ENCODE data around the gene PCDHA12.
"Not testable (repeated sequence)": the region's sequence is repeated elsewhere in the genome, so short reads cannot be mapped to it uniquely, and the experiment has no call there.

Gene PCDHA12

GRCh38 chr5:140862441-140863295 lies 12.4 kb upstream of the PCDHA12 start:
- Histone ChIP-seq H3K27me3 (ENCODE audit: control insufficient read depth, insufficient read depth, low read length, poor library complexity, severe bottlenecking) (no peaks in the 10 kb centered on the region), H3K4me3 (ENCODE audit: insufficient read depth, low read depth, low read length) (no peak overlapping the region), H3K27ac (ENCODE audit: insufficient read depth, low read depth, low read length, poor library complexity, severe bottlenecking) (no peak overlapping the region), H3K36me3 (ENCODE audit: control insufficient read depth, insufficient read depth, low read length) (peaks cover 3% of the 10 kb centered on the region), H3K9me3 (ENCODE audit: control insufficient read depth, low read length) (no peaks in the 10 kb centered on the region), H3K4me1 (ENCODE audit: control insufficient read depth, insufficient read depth, low read length) (no peaks in the 10 kb centered on the region)
- 96 to 97% methylated on average over 76 of the region's 76 CpGs for WGBS, 2 experiments

GRCh38 chr5:140868721-140869554 lies 6.2 kb upstream of the PCDHA12 start, which contains the start of gene PCDHA11:
PCDHA11 (plus strand) TSS chr5:140868957; CDS start chr5:140869104, 147 bp downstream.
- WGBS, 2 experiments = 40 to 42% methylated on average over 40 of the region's 41 CpGs
- Histone ChIP-seq H3K27ac (ENCODE audit: insufficient read depth, low read depth, low read length, poor library complexity, severe bottlenecking) (no peak within 1 kb of the TSS), H3K4me1 (ENCODE audit: control insufficient read depth, insufficient read depth, low read length) (no peaks in the 10 kb centered on the region), H3K4me3 (ENCODE audit: insufficient read depth, low read depth, low read length) (peak within 1 kb of the TSS; percentile 66), H3K9me3 (ENCODE audit: control insufficient read depth, low read length) (no peaks in the 10 kb centered on the region), H3K36me3 (ENCODE audit: control insufficient read depth, insufficient read depth, low read length) (peaks cover 10% of the 10 kb centered on the region), H3K27me3 (ENCODE audit: control insufficient read depth, insufficient read depth, low read length, poor library complexity, severe bottlenecking) (no peaks in the 10 kb centered on the region)

- WGBS, 2 experiments = 89 to 92% methylated on average over 5 of the region's 5 CpGs
- H3K27me3 ChIP-seq (ENCODE audit: control insufficient read depth, insufficient read depth, low read length, poor library complexity, severe bottlenecking) = no peaks in the 10 kb centered on the region
- no peaks in the 10 kb centered on the region for H3K4me1 ChIP-seq (ENCODE audit: control insufficient read depth, insufficient read depth, low read length)
- peak overlapping the region; percentile 66 for H3K4me3 ChIP-seq (ENCODE audit: insufficient read depth, low read depth, low read length)
- no peak overlapping the region for H3K27ac ChIP-seq (ENCODE audit: insufficient read depth, low read depth, low read length, poor library complexity, severe bottlenecking)
- peaks cover 10% of the 10 kb centered on the region for H3K36me3 ChIP-seq (ENCODE audit: control insufficient read depth, insufficient read depth, low read length)
- no peaks in the 10 kb centered on the region for H3K9me3 ChIP-seq (ENCODE audit: control insufficient read depth, low read length)
These were observed 5.6 kb upstream of the PCDHA12 start for GRCh38 chr5:140869555-140869886.

GRCh38 chr5:140870221-140871201 lies 4.6 kb upstream of the PCDHA12 start:
- no peak overlapping the region for H3K4me3 ChIP-seq (ENCODE audit: insufficient read depth, low read depth, low read length)
- no peaks in the 10 kb centered on the region for H3K9me3 ChIP-seq (ENCODE audit: control insufficient read depth, low read length)
- 97% methylated on average over 114 of the region's 114 CpGs for WGBS, 2 experiments
- no peaks in the 10 kb centered on the region for H3K4me1 ChIP-seq (ENCODE audit: control insufficient read depth, insufficient read depth, low read length)
- no peak overlapping the region for H3K27ac ChIP-seq (ENCODE audit: insufficient read depth, low read depth, low read length, poor library complexity, severe bottlenecking)
- peaks cover 10% of the 10 kb centered on the region for H3K36me3 ChIP-seq (ENCODE audit: control insufficient read depth, insufficient read depth, low read length)
- H3K27me3 ChIP-seq (ENCODE audit: control insufficient read depth, insufficient read depth, low read length, poor library complexity, severe bottlenecking) = no peaks in the 10 kb centered on the region

- not testable (repeated sequence) for H3K4me1 ChIP-seq (ENCODE audit: control insufficient read depth, insufficient read depth, low read length); H3K9me3 ChIP-seq (ENCODE audit: control insufficient read depth, low read length); H3K27me3 ChIP-seq (ENCODE audit: control insufficient read depth, insufficient read depth, low read length, poor library complexity, severe bottlenecking); H3K27ac ChIP-seq (ENCODE audit: insufficient read depth, low read depth, low read length, poor library complexity, severe bottlenecking); H3K4me3 ChIP-seq (ENCODE audit: insufficient read depth, low read depth, low read length)
- 96 to 97% methylated on average over 80 of the region's 80 CpGs for WGBS, 2 experiments
- peaks cover 11% of the 10 kb centered on the region for H3K36me3 ChIP-seq (ENCODE audit: control insufficient read depth, insufficient read depth, low read length)
These were observed 1.6 kb downstream of the PCDHA12 start for GRCh38 chr5:140876541-140877261.

- Histone ChIP-seq H3K27ac (ENCODE audit: insufficient read depth, low read depth, low read length, poor library complexity, severe bottlenecking) (no peak overlapping the region), H3K36me3 (ENCODE audit: control insufficient read depth, insufficient read depth, low read length) (peaks cover 11% of the 10 kb centered on the region), H3K4me3 (ENCODE audit: insufficient read depth, low read depth, low read length) (no peak overlapping the region), H3K27me3 (ENCODE audit: control insufficient read depth, insufficient read depth, low read length, poor library complexity, severe bottlenecking) (no peaks in the 10 kb centered on the region), H3K9me3 (ENCODE audit: control insufficient read depth, low read length) (no peaks in the 10 kb centered on the region), H3K4me1 (ENCODE audit: control insufficient read depth, insufficient read depth, low read length) (no peaks in the 10 kb centered on the region)
- WGBS, 2 experiments = 97% methylated on average over 37 of the region's 37 CpGs
These were observed 2.1 kb downstream of the PCDHA12 start for GRCh38 chr5:140877262-140877581.

- Histone ChIP-seq H3K36me3 (ENCODE audit: control insufficient read depth, insufficient read depth, low read length) (peaks cover 9% of the 10 kb centered on the region), H3K27ac (ENCODE audit: insufficient read depth, low read depth, low read length, poor library complexity, severe bottlenecking) (no peak within 1 kb of the TSS), H3K4me3 (ENCODE audit: insufficient read depth, low read depth, low read length) (peak within 1 kb of the TSS; percentile 34), H3K27me3 (ENCODE audit: control insufficient read depth, insufficient read depth, low read length, poor library complexity, severe bottlenecking) (no peaks in the 10 kb centered on the region), H3K9me3 (ENCODE audit: control insufficient read depth, low read length) (no peaks in the 10 kb centered on the region), H3K4me1 (ENCODE audit: control insufficient read depth, insufficient read depth, low read length) (no peaks in the 10 kb centered on the region)
- 67 to 72% methylated on average over 28 to 29 of the region's 35 CpGs for WGBS, 2 experiments
These were observed 6.9 kb downstream of the PCDHA12 start, which contains the start of gene PCDHA13 for GRCh38 chr5:140881889-140882590. PCDHA13 (plus strand) TSS chr5:140882124; CDS start chr5:140882269, 145 bp downstream.

GRCh38 chr5:140882591-140882899 lies 7.4 kb downstream of the PCDHA12 start:
- H3K4me3 ChIP-seq (ENCODE audit: insufficient read depth, low read depth, low read length) = peak overlapping the region; percentile 34

GRCh38 chr5:140883373-140883772 lies 8.3 kb downstream of the PCDHA12 start:
- no peak overlapping the region for H3K4me3 ChIP-seq (ENCODE audit: insufficient read depth, low read depth, low read length)
- H3K27ac ChIP-seq (ENCODE audit: insufficient read depth, low read depth, low read length, poor library complexity, severe bottlenecking) = no peak overlapping the region
- no peaks in the 10 kb centered on the region for H3K27me3 ChIP-seq (ENCODE audit: control insufficient read depth, insufficient read depth, low read length, poor library complexity, severe bottlenecking)
- no peaks in the 10 kb centered on the region for H3K9me3 ChIP-seq (ENCODE audit: control insufficient read depth, low read length)
- peaks cover 9% of the 10 kb centered on the region for H3K36me3 ChIP-seq (ENCODE audit: control insufficient read depth, insufficient read depth, low read length)
- 97% methylated on average over 41 of the region's 41 CpGs for WGBS, 2 experiments
- no peaks in the 10 kb centered on the region for H3K4me1 ChIP-seq (ENCODE audit: control insufficient read depth, insufficient read depth, low read length)

More at GRCh38 chr5:140882591-140882899, 7.4 kb downstream of the PCDHA12 start:
- WGBS, 2 experiments = 73 to 74% methylated on average over 12 of the region's 12 CpGs
- H3K27ac ChIP-seq (ENCODE audit: insufficient read depth, low read depth, low read length, poor library complexity, severe bottlenecking) = no peak overlapping the region
- no peaks in the 10 kb centered on the region for H3K4me1 ChIP-seq (ENCODE audit: control insufficient read depth, insufficient read depth, low read length)
- H3K27me3 ChIP-seq (ENCODE audit: control insufficient read depth, insufficient read depth, low read length, poor library complexity, severe bottlenecking) = no peaks in the 10 kb centered on the region
- H3K9me3 ChIP-seq (ENCODE audit: control insufficient read depth, low read length) = no peaks in the 10 kb centered on the region
- H3K36me3 ChIP-seq (ENCODE audit: control insufficient read depth, insufficient read depth, low read length) = peaks cover 9% of the 10 kb centered on the region
